DMS79 treated with DMSO at 0.1 percent for 48 hours (cell line): ENCODE results near the gene PAPPA.
A peak's percentile ranks its signal among the peaks of the same experiment; 100 is the strongest.

ENCODE experiments used
- DNase-seq: peaks from one replicate; lab custom pipeline; 2025; lab: John Stamatoyannopoulos, UW

The PAPPA gene

GRCh38 chr9:116349684-116350083, 196.1 kb downstream of the PAPPA start:
- no peak for DNase-seq

- DNase-seq = no peak
Measured at GRCh38 chr9:116350213-116350612, 196.6 kb downstream of the PAPPA start.

- no peak for DNase-seq
Measured at GRCh38 chr9:116352958-116353357, 199.4 kb downstream of the PAPPA start.

- peak; percentile 55 for DNase-seq
Measured at GRCh38 chr9:116355153-116355921, 201.7 kb downstream of the PAPPA start.

- no peak for DNase-seq
Measured at GRCh38 chr9:116358251-116358650, 204.7 kb downstream of the PAPPA start.

- no peak for DNase-seq
Measured at GRCh38 chr9:116360016-116360415, 206.4 kb downstream of the PAPPA start.

- DNase-seq = no peak
Measured at GRCh38 chr9:116360989-116361388, 207.4 kb downstream of the PAPPA start.

- DNase-seq = no peak
Measured at GRCh38 chr9:116361547-116361946, 208.0 kb downstream of the PAPPA start.

GRCh38 chr9:116362493-116362892, 208.9 kb downstream of the PAPPA start:
- no peak for DNase-seq

GRCh38 chr9:116365056-116365471, 211.5 kb downstream of the PAPPA start:
- no peak for DNase-seq

- no peak for DNase-seq
Measured at GRCh38 chr9:116366241-116366640, 212.7 kb downstream of the PAPPA start.

- DNase-seq = no peak
Measured at GRCh38 chr9:116368680-116369079, 215.1 kb downstream of the PAPPA start.

- no peak for DNase-seq
Measured at GRCh38 chr9:116369706-116370105, 216.1 kb downstream of the PAPPA start.

GRCh38 chr9:116370556-116370955, 217.0 kb downstream of the PAPPA start:
- no peak for DNase-seq

- DNase-seq = no peak
Measured at GRCh38 chr9:116372081-116372673, 218.6 kb downstream of the PAPPA start.

- no peak for DNase-seq
Measured at GRCh38 chr9:116372786-116373185, 219.2 kb downstream of the PAPPA start.

GRCh38 chr9:116377179-116377798, 223.7 kb downstream of the PAPPA start:
- DNase-seq = no peak

- DNase-seq = peak; percentile 14
Measured at GRCh38 chr9:116378873-116379272, 225.3 kb downstream of the PAPPA start.

GRCh38 chr9:116379821-116380220, 226.2 kb downstream of the PAPPA start:
- DNase-seq = no peak

- DNase-seq = no peak
Measured at GRCh38 chr9:116380496-116380995, 227.0 kb downstream of the PAPPA start.

GRCh38 chr9:116381350-116381749, 227.8 kb downstream of the PAPPA start:
- no peak for DNase-seq

GRCh38 chr9:116382053-116382452, 228.5 kb downstream of the PAPPA start:
- no peak for DNase-seq

GRCh38 chr9:116383133-116383532, 229.5 kb downstream of the PAPPA start:
- no peak for DNase-seq
